SU-DHL-6 (cell line): Measurements from ENCODE around the gene MGAT4A.

Experiments
- H2AFZ ChIP-seq: fragments of 200-600 bp; sonication (generic); 2 replicates; pipeline ENCODE4 v1.6.1; 2014; ENCODE audit warnings: low read depth, mild to moderate bottlenecking, moderate library complexity, mixed read lengths, antibody characterized with exemption, low read length; ENCODE audit not compliant: severe bottlenecking
- H3F3A ChIP-seq: fragments of 200-600 bp; shearing (Covaris generic); 2 replicates; pipeline ENCODE4 v1.6.0; 2016; ENCODE audit warnings: antibody characterized with exemption, mild to moderate bottlenecking; ENCODE audit not compliant: insufficient read depth
- H3K27ac ChIP-seq: fragments of 200-600 bp; sonication (generic); 2 replicates; pipeline ENCODE4 v1.5.1; 2016; ENCODE audit warnings: low read depth, mild to moderate bottlenecking, low read length, moderate library complexity, mixed read lengths
- H3K27me3 ChIP-seq: fragments of 200-600 bp; sonication (generic), shearing (Covaris generic); 2 replicates; pipeline ENCODE4 v1.6.0; 2014; ENCODE audit warnings: mild to moderate bottlenecking, low read length
- H3K36me3 ChIP-seq: fragments of 200-600 bp; sonication (generic); 2 replicates; pipeline ENCODE4 v1.6.1; 2014; ENCODE audit warnings: mild to moderate bottlenecking, low read length, mixed read lengths
- H3K4me2 ChIP-seq: fragments of 300-600, 200-600 bp; shearing (Covaris generic), sonication (generic); 2 replicates; pipeline ENCODE4 v1.6.0; 2014; ENCODE audit warnings: low read length, low read depth, mild to moderate bottlenecking; ENCODE audit not compliant: poor library complexity, severe bottlenecking
- H3K4me3 ChIP-seq: fragments of 200-600 bp; sonication (generic); 2 replicates; pipeline ENCODE4 v1.5.1; 2014; ENCODE audit warnings: antibody characterized with exemption, low read length, mild to moderate bottlenecking, mixed read lengths; ENCODE audit not compliant: insufficient read depth, poor library complexity, severe bottlenecking
- H3K79me2 ChIP-seq: fragments of 200-600 bp; sonication (generic); 2 replicates; pipeline ENCODE4 v1.6.1; 2014; ENCODE audit warnings: mild to moderate bottlenecking, low read length, moderate library complexity; ENCODE audit not compliant: insufficient read depth
- H3K9ac ChIP-seq: fragments of 200-600 bp; sonication (generic); 2 replicates; pipeline ENCODE4 v1.7.0; 2014; ENCODE audit warnings: mild to moderate bottlenecking, low read length
- H3K9me2 ChIP-seq: fragments of 200-600 bp; sonication (generic); replicated peaks from 2 replicates; pipeline ENCODE4 v1.6.1; 2014; ENCODE audit warnings: low read length; ENCODE audit not compliant: insufficient read depth
- H3K9me3 ChIP-seq: fragments of 200-600 bp; sonication (generic); 2 replicates; pipeline ENCODE4 v1.6.1; 2014; ENCODE audit warnings: low read length, mixed read lengths; ENCODE audit not compliant: insufficient read depth
- H4K20me1 ChIP-seq: fragments of 200-600 bp; sonication (generic); 2 replicates; pipeline ENCODE4 v1.6.1; 2014; ENCODE audit warnings: low read depth, mild to moderate bottlenecking, antibody characterized with exemption, low read length, moderate library complexity, mixed read lengths
- CTCF ChIP-seq: fragments of 200-600 bp; sonication (generic); IDR thresholded peaks from one replicate; pipeline ENCODE4 v1.5.1; 2017; ENCODE audit warnings: antibody characterized with exemption, mild to moderate bottlenecking, low read length, moderate library complexity; ENCODE audit not compliant: insufficient read depth, poor library complexity, severe bottlenecking
- EZH2phosphoT487 ChIP-seq: fragments of 200-600 bp; sonication (generic), shearing (Covaris generic); conservative IDR thresholded peaks from 2 replicates; pipeline ENCODE4 v1.6.1; 2018; ENCODE audit warnings: mild to moderate bottlenecking, antibody characterized with exemption, low read length, moderate library complexity, mixed read lengths

The MGAT4A gene

GRCh38 chr2:98731041-98731893 lies at the start of gene MGAT4A:
Gene MGAT4A, minus strand, starts transcription at chr2:98731132. Its CDS starts 4,800 bp downstream, at chr2:98726332.
- Histone ChIP-seq H3K9me3 (no peaks in the 10 kb centered on the region), H3K27ac (no peak within 1 kb of the TSS), H3K36me3 (no peaks in the 10 kb centered on the region), H3K4me2 (peak within 1 kb of the TSS; percentile 75), H3F3A (peaks cover 9% of the 10 kb centered on the region; the same call in 1 of the 2 replicates), H3K9ac (peak within 1 kb of the TSS; percentile 62), H3K9me2 (no peaks in the 10 kb centered on the region), H3K4me3 (peak within 1 kb of the TSS; percentile 59), H3K27me3 (no peaks in the 10 kb centered on the region), H3K79me2 (no peaks in the 10 kb centered on the region), H4K20me1 (peaks cover 8% of the 10 kb centered on the region; the same call in 1 of the 2 replicates), H2AFZ (peak within 1 kb of the TSS; percentile 92)
- TF ChIP-seq EZH2phosphoT487 (no peak), CTCF (no peak)

GRCh38 chr2:98778741-98779483 lies 48.0 kb upstream of the MGAT4A start:
- H4K20me1 ChIP-seq: no peaks in the 10 kb centered on the region
- H3K9me3 ChIP-seq: peaks cover 9% of the 10 kb centered on the region; the same call in 1 of the 2 replicates
- 0 out of 2 replicates have a peak, but pooled peaks cover 4% of the 10 kb centered on the region for H3K27me3 ChIP-seq
- no peaks in the 10 kb centered on the region for H3K79me2 ChIP-seq
- H3K9ac ChIP-seq: no peak overlapping the region
- no peaks in the 10 kb centered on the region for H3K36me3 ChIP-seq
- H3K4me2 ChIP-seq: no peak overlapping the region
- H3F3A ChIP-seq: no peaks in the 10 kb centered on the region
- no peaks in the 10 kb centered on the region for H3K9me2 ChIP-seq
- no peak overlapping the region for H3K27ac ChIP-seq
- TF ChIP-seq EZH2phosphoT487 (no peak), CTCF (no peak)
- no peak overlapping the region for H3K4me3 ChIP-seq
- H2AFZ ChIP-seq: no peak overlapping the region

DNA sequence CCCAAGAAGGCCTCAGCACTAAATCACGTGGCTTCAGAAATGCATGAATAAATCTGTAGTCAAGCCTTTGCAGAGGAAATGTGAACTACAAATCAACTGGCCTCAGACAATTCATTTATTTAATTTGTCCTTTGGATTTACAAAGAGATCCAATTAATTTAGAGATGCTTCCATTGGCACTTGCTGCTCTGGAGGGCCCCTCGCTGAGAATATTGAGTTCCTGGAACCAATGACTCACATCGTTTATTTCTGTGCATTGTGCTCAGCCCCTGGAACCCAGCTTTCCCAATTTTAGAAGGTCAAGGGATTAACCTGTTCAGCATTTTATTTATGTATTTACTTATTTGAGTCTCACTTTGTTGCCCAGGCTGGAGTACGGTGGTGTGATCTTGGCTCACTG lies 47.2 kb upstream of the MGAT4A start:
- Histone ChIP-seq H3K9ac (no peak overlapping the region), H2AFZ (no peak overlapping the region), H3K79me2 (no peaks in the 10 kb centered on the region), H4K20me1 (no peaks in the 10 kb centered on the region), H3K4me3 (no peak overlapping the region), H3K4me2 (no peak overlapping the region), H3F3A (no peaks in the 10 kb centered on the region), H3K27me3 (0 out of 2 replicates have a peak, but pooled peaks cover 4% of the 10 kb centered on the region), H3K9me3 (peaks cover 9% of the 10 kb centered on the region; the same call in 1 of the 2 replicates), H3K9me2 (no peaks in the 10 kb centered on the region), H3K36me3 (no peaks in the 10 kb centered on the region), H3K27ac (no peak overlapping the region)
- no peak for TF ChIP-seq CTCF
- no peak for TF ChIP-seq EZH2phosphoT487
